H9 (cell line): ENCODE measurements around the gene DPP6. TPM values are rescaled to one million over a fixed set of nuclear protein-coding genes. Genes with fewer than 3 reads are reported as not detected.

Experiments used
- DNase-seq: peaks from one replicate; pipeline ENCODE4 v3.0.0-alpha.2; 2017
- H2AFZ ChIP-seq: one replicate; pipeline ENCODE4 v1.6.1; 2013; ENCODE audit warnings: mild to moderate bottlenecking, low read length, control low read depth, moderate library complexity
- H2AK5ac ChIP-seq: 2 replicates; pipeline ENCODE4 v1.6.1; 2013; ENCODE audit warnings: low read length, control low read depth, mixed read lengths; ENCODE audit not compliant: insufficient read length
- H2BK120ac ChIP-seq: one replicate; pipeline ENCODE4 v1.6.1; 2013; ENCODE audit warnings: low read depth, mild to moderate bottlenecking, low read length, control low read depth, inconsistent platforms; ENCODE audit not compliant: poor library complexity, severe bottlenecking
- H2BK12ac ChIP-seq: 2 replicates; pipeline ENCODE4 v1.6.1; 2013; ENCODE audit warnings: low read length, control low read depth, mixed read lengths, low read depth; ENCODE audit not compliant: insufficient read length
- H2BK15ac ChIP-seq: 2 replicates; pipeline ENCODE4 v1.6.1; 2013; ENCODE audit warnings: low read depth, low read length, control low read depth
- H2BK20ac ChIP-seq: one replicate; pipeline ENCODE4 v1.6.1; 2013; ENCODE audit warnings: low read depth, mild to moderate bottlenecking, low read length, control low read depth, inconsistent platforms; ENCODE audit not compliant: poor library complexity, severe bottlenecking
- H2BK5ac ChIP-seq: 2 replicates; pipeline ENCODE4 v1.6.1; 2013; ENCODE audit warnings: low read length, control low read depth, mixed read lengths; ENCODE audit not compliant: insufficient read length
- H3K14ac ChIP-seq: 2 replicates; pipeline ENCODE4 v1.6.1; 2013; ENCODE audit warnings: low read length, control low read depth; ENCODE audit not compliant: insufficient read depth
- H3K18ac ChIP-seq: 2 replicates; pipeline ENCODE4 v1.6.1; 2013; ENCODE audit warnings: low read depth, mild to moderate bottlenecking, mixed read lengths, low read length, control low read depth; ENCODE audit not compliant: insufficient read length
- H3K23ac ChIP-seq: 2 replicates; pipeline ENCODE4 v1.6.1; 2013; ENCODE audit warnings: low read length, control low read depth, mixed read lengths, low read depth; ENCODE audit not compliant: insufficient read length
- H3K23me2 ChIP-seq: 2 replicates; pipeline ENCODE4 v1.6.1; 2013; ENCODE audit warnings: low read depth, mild to moderate bottlenecking, mixed read lengths, low read length, control low read depth; ENCODE audit not compliant: insufficient read length, poor library complexity, severe bottlenecking
- H3K27ac ChIP-seq: 2 replicates; pipeline ENCODE4 v1.5.1; 2013; ENCODE audit warnings: low read length, control low read depth, mixed read lengths, low read depth; ENCODE audit not compliant: insufficient read length
- H3K27me3 ChIP-seq: 2 replicates; pipeline ENCODE4 v1.6.1; 2013; ENCODE audit warnings: low read length, control low read depth, inconsistent platforms; ENCODE audit not compliant: insufficient read depth
- H3K4ac ChIP-seq: 2 replicates; pipeline ENCODE4 v1.6.1; 2013; ENCODE audit warnings: low read depth, mild to moderate bottlenecking, control low read depth, inconsistent platforms, low read length, moderate library complexity
- H3K4me1 ChIP-seq: 2 replicates; pipeline ENCODE4 v1.6.1; 2013; ENCODE audit warnings: low read length, control low read depth, inconsistent platforms; ENCODE audit not compliant: insufficient read depth
- H3K4me2 ChIP-seq: 2 replicates; pipeline ENCODE4 v1.6.1; 2013; ENCODE audit warnings: low read length, control low read depth, mixed read lengths; ENCODE audit not compliant: insufficient read length, insufficient read depth
- H3K56ac ChIP-seq: 2 replicates; pipeline ENCODE4 v1.6.1; 2013; ENCODE audit warnings: low read depth, mild to moderate bottlenecking, mixed read lengths, low read length, control low read depth; ENCODE audit not compliant: insufficient read length
- H3K79me1 ChIP-seq: 2 replicates; pipeline ENCODE4 v1.6.1; 2013; ENCODE audit warnings: low read depth, mild to moderate bottlenecking, moderate library complexity, low read length, control low read depth, inconsistent platforms; ENCODE audit not compliant: insufficient read depth, poor library complexity, severe bottlenecking
- H3K79me2 ChIP-seq: 2 replicates; pipeline ENCODE4 v1.6.1; 2013; ENCODE audit warnings: low read length, control low read depth, inconsistent platforms; ENCODE audit not compliant: insufficient read depth
- H3K9ac ChIP-seq: 2 replicates; pipeline ENCODE4 v1.6.1; 2013; ENCODE audit warnings: low read length, control low read depth, mixed read lengths; ENCODE audit not compliant: insufficient read length; ENCODE audit errors: extremely low read depth
- H3K9me3 ChIP-seq: one replicate; pipeline ENCODE4 v1.6.1; 2013; ENCODE audit warnings: low read depth, low read length, inconsistent platforms; ENCODE audit not compliant: control insufficient read depth
- H3T11ph ChIP-seq: one replicate; pipeline ENCODE4 v1.6.1; 2013; ENCODE audit warnings: mild to moderate bottlenecking, low read length, control low read depth, inconsistent platforms
- H4K20me1 ChIP-seq: one replicate; pipeline ENCODE4 v1.6.1; 2013; ENCODE audit not compliant: control insufficient read depth, insufficient read length, insufficient read depth
- H4K5ac ChIP-seq: 2 replicates; pipeline ENCODE4 v1.6.1; 2013; ENCODE audit warnings: low read depth, mild to moderate bottlenecking, mixed read lengths, low read length, control low read depth; ENCODE audit not compliant: insufficient read length
- H4K8ac ChIP-seq: replicated peaks from 2 replicates; pipeline ENCODE4 v1.6.1; 2013; ENCODE audit warnings: low read length, control low read depth, mixed read lengths, low read depth; ENCODE audit not compliant: insufficient read length
- H4K91ac ChIP-seq: 2 replicates; pipeline ENCODE4 v1.6.1; 2013; ENCODE audit warnings: low read depth, mild to moderate bottlenecking, moderate library complexity, mixed read lengths, low read length, control low read depth; ENCODE audit not compliant: insufficient read length
- H3K27ac Mint-ChIP-seq, 3 experiments: 2 replicates in 2 of 3; 3 replicates in 1 of 3; pipeline ENCODE4 v1.8.0; 2020 to 2021; ENCODE audit warnings: mixed read lengths in 3 of 3, mild to moderate bottlenecking in 1 of 3, moderate library complexity in 1 of 3
- H3K27me3 Mint-ChIP-seq: 2 replicates; pipeline ENCODE4 v1.8.0; 2021; ENCODE audit warnings: low read depth, mild to moderate bottlenecking, moderate library complexity, mixed read lengths
- H3K36me3 Mint-ChIP-seq, 3 experiments: 2 replicates in 2 of 3; 3 replicates in 1 of 3; pipeline ENCODE4 v1.8.0; 2020 to 2021; ENCODE audit warnings: low read depth in 3 of 3, mixed read lengths in 3 of 3; ENCODE audit not compliant: insufficient read depth in 1 of 3
- H3K4me1 Mint-ChIP-seq, 2 experiments: 2 replicates each; pipeline ENCODE4 v1.8.0; 2020; ENCODE audit warnings: mixed read lengths in 2 of 2
- H3K4me3 Mint-ChIP-seq, 2 experiments: 2 replicates in 1 of 2; 3 replicates in 1 of 2; pipeline ENCODE4 v1.8.0; 2020 to 2021; ENCODE audit warnings: mild to moderate bottlenecking in 2 of 2, mixed read lengths in 2 of 2, moderate library complexity in 1 of 2
- H3K9me3 Mint-ChIP-seq, 2 experiments: 2 replicates in 1 of 2; 3 replicates in 1 of 2; pipeline ENCODE4 v1.8.0; 2020; ENCODE audit warnings: mild to moderate bottlenecking in 2 of 2, mixed read lengths in 2 of 2, moderate library complexity in 1 of 2
- WGBS: extraction: QIAGEN DNeasy Blood & Tissue Kit; methylation state at CpG from one replicate; pipeline ENCODE4 v1.1.7; 2013; ENCODE audit warnings: missing lambda C conversion rate, low lambda C conversion rate, mixed read lengths; ENCODE audit not compliant: insufficient read length; ENCODE audit errors: extremely low coverage; 5-methylcytosine and 5-hydroxymethylcytosine counted together
- total RNA-seq: library from RNA; stranded (reverse); gene quantifications from 2 replicates; pipeline ENCODE4 v1.2.1, GENCODE V29; 2021
- TF ChIP-seq, protein P1 (sequence below): fragments of 200-600 bp; sonication (generic); conservative IDR thresholded peaks from 3 replicates; pipeline ENCODE4 v1.8.0; 2021; ENCODE audit warnings: antibody characterized with exemption, mild to moderate bottlenecking

The DPP6 gene
- total RNA-seq, 1 experiment from 2014 or later = 4.5 TPM

DNA sequence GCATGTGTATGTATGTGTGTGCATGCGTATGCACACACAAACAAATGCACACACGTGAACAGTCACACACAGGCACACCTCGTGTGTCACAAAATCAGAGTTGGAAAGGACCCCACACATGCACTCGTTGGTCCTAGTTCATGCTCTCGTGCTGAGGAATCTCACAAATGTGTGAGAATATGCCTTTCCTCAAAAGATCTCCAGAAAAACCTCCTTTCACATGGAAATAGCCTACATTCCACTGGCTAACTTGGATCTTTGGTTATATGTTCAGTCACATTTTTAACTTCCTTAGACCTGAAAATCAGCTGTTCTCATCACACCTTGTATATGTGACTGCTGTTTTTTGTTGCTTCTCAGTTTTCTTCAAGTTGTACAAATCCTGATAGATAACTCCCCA, 256.7 kb downstream of the DPP6 start:
- no peak overlapping the region for H3K14ac ChIP-seq
- H4K91ac ChIP-seq = no peak overlapping the region
- Mint-ChIP-seq H3K4me1 (peaks cover 39 to 40% of the 10 kb centered on the region in 2 experiments), H3K36me3 (no peaks in the 10 kb centered on the region), H3K27me3 (peaks cover 20% of the 10 kb centered on the region), H3K4me3 (no peak overlapping the region), H3K9me3 (no peaks in the 10 kb centered on the region), H3K27ac (peak overlapping the region in 1 of 3 experiments; percentile 10; a peak in 1 of 7 replicates)
- H3K4ac ChIP-seq = no peak overlapping the region
- peaks cover 2% of the 10 kb centered on the region; the same call in 1 of the 2 replicates for H3K4me1 ChIP-seq
- no peak overlapping the region for H3K27ac ChIP-seq
- peaks cover 5% of the 10 kb centered on the region for H3K23me2 ChIP-seq
- no CpG with 5 or more reads among the region's 5 CpGs for WGBS
- no peak overlapping the region for H4K5ac ChIP-seq
- H2AK5ac ChIP-seq = no peak overlapping the region
- H3T11ph ChIP-seq = no peak overlapping the region
- no peaks in the 10 kb centered on the region for H4K20me1 ChIP-seq
- no peaks in the 10 kb centered on the region for H3K79me2 ChIP-seq
- H2BK5ac ChIP-seq = no peak overlapping the region
- no peaks in the 10 kb centered on the region for H3K27me3 ChIP-seq
- no peaks in the 10 kb centered on the region for H3K79me1 ChIP-seq
- no peak overlapping the region for H2BK12ac ChIP-seq
- no peak overlapping the region for H4K8ac ChIP-seq
- TF ChIP-seq, protein P1, sequence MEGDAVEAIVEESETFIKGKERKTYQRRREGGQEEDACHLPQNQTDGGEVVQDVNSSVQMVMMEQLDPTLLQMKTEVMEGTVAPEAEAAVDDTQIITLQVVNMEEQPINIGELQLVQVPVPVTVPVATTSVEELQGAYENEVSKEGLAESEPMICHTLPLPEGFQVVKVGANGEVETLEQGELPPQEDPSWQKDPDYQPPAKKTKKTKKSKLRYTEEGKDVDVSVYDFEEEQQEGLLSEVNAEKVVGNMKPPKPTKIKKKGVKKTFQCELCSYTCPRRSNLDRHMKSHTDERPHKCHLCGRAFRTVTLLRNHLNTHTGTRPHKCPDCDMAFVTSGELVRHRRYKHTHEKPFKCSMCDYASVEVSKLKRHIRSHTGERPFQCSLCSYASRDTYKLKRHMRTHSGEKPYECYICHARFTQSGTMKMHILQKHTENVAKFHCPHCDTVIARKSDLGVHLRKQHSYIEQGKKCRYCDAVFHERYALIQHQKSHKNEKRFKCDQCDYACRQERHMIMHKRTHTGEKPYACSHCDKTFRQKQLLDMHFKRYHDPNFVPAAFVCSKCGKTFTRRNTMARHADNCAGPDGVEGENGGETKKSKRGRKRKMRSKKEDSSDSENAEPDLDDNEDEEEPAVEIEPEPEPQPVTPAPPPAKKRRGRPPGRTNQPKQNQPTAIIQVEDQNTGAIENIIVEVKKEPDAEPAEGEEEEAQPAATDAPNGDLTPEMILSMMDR = no peak
- no peak overlapping the region for H2BK20ac ChIP-seq
- H2BK120ac ChIP-seq = no peak overlapping the region
- no peak for DNase-seq
- H3K9me3 ChIP-seq = no peaks in the 10 kb centered on the region
- H2AFZ ChIP-seq = no peak overlapping the region
- H3K18ac ChIP-seq = no peak overlapping the region
- no peak overlapping the region for H2BK15ac ChIP-seq
- H3K56ac ChIP-seq = no peak overlapping the region
- no peak overlapping the region for H3K9ac ChIP-seq
- H3K23ac ChIP-seq = no peak overlapping the region
- H3K4me2 ChIP-seq = peak overlapping the region; percentile 23
